H9 (cell line): ENCODE data around the gene MRPL41. TPM values are rescaled to one million over a fixed set of nuclear protein-coding genes. Genes with fewer than 3 reads are reported as not detected.

ENCODE experiments used
- DNase-seq: peaks from one replicate; pipeline ENCODE4 v3.0.0-alpha.2; 2017
- H2AFZ ChIP-seq: one replicate; pipeline ENCODE4 v1.6.1; 2013; ENCODE audit warnings: mild to moderate bottlenecking, low read length, control low read depth, moderate library complexity
- H2AK5ac ChIP-seq: 2 replicates; pipeline ENCODE4 v1.6.1; 2013; ENCODE audit warnings: low read length, control low read depth, mixed read lengths; ENCODE audit not compliant: insufficient read length
- H2BK120ac ChIP-seq: one replicate; pipeline ENCODE4 v1.6.1; 2013; ENCODE audit warnings: low read depth, mild to moderate bottlenecking, low read length, control low read depth, inconsistent platforms; ENCODE audit not compliant: poor library complexity, severe bottlenecking
- H2BK12ac ChIP-seq: 2 replicates; pipeline ENCODE4 v1.6.1; 2013; ENCODE audit warnings: low read length, control low read depth, mixed read lengths, low read depth; ENCODE audit not compliant: insufficient read length
- H2BK15ac ChIP-seq: 2 replicates; pipeline ENCODE4 v1.6.1; 2013; ENCODE audit warnings: low read depth, low read length, control low read depth
- H2BK20ac ChIP-seq: one replicate; pipeline ENCODE4 v1.6.1; 2013; ENCODE audit warnings: low read depth, mild to moderate bottlenecking, low read length, control low read depth, inconsistent platforms; ENCODE audit not compliant: poor library complexity, severe bottlenecking
- H2BK5ac ChIP-seq: 2 replicates; pipeline ENCODE4 v1.6.1; 2013; ENCODE audit warnings: low read length, control low read depth, mixed read lengths; ENCODE audit not compliant: insufficient read length
- H3K14ac ChIP-seq: 2 replicates; pipeline ENCODE4 v1.6.1; 2013; ENCODE audit warnings: low read length, control low read depth; ENCODE audit not compliant: insufficient read depth
- H3K18ac ChIP-seq: 2 replicates; pipeline ENCODE4 v1.6.1; 2013; ENCODE audit warnings: low read depth, mild to moderate bottlenecking, mixed read lengths, low read length, control low read depth; ENCODE audit not compliant: insufficient read length
- H3K23ac ChIP-seq: 2 replicates; pipeline ENCODE4 v1.6.1; 2013; ENCODE audit warnings: low read length, control low read depth, mixed read lengths, low read depth; ENCODE audit not compliant: insufficient read length
- H3K23me2 ChIP-seq: 2 replicates; pipeline ENCODE4 v1.6.1; 2013; ENCODE audit warnings: low read depth, mild to moderate bottlenecking, mixed read lengths, low read length, control low read depth; ENCODE audit not compliant: insufficient read length, poor library complexity, severe bottlenecking
- H3K27ac ChIP-seq: 2 replicates; pipeline ENCODE4 v1.5.1; 2013; ENCODE audit warnings: low read length, control low read depth, mixed read lengths, low read depth; ENCODE audit not compliant: insufficient read length
- H3K27me3 ChIP-seq: 2 replicates; pipeline ENCODE4 v1.6.1; 2013; ENCODE audit warnings: low read length, control low read depth, inconsistent platforms; ENCODE audit not compliant: insufficient read depth
- H3K4ac ChIP-seq: 2 replicates; pipeline ENCODE4 v1.6.1; 2013; ENCODE audit warnings: low read depth, mild to moderate bottlenecking, control low read depth, inconsistent platforms, low read length, moderate library complexity
- H3K4me1 ChIP-seq: 2 replicates; pipeline ENCODE4 v1.6.1; 2013; ENCODE audit warnings: low read length, control low read depth, inconsistent platforms; ENCODE audit not compliant: insufficient read depth
- H3K4me2 ChIP-seq: 2 replicates; pipeline ENCODE4 v1.6.1; 2013; ENCODE audit warnings: low read length, control low read depth, mixed read lengths; ENCODE audit not compliant: insufficient read length, insufficient read depth
- H3K56ac ChIP-seq: 2 replicates; pipeline ENCODE4 v1.6.1; 2013; ENCODE audit warnings: low read depth, mild to moderate bottlenecking, mixed read lengths, low read length, control low read depth; ENCODE audit not compliant: insufficient read length
- H3K79me1 ChIP-seq: 2 replicates; pipeline ENCODE4 v1.6.1; 2013; ENCODE audit warnings: low read depth, mild to moderate bottlenecking, moderate library complexity, low read length, control low read depth, inconsistent platforms; ENCODE audit not compliant: insufficient read depth, poor library complexity, severe bottlenecking
- H3K79me2 ChIP-seq: 2 replicates; pipeline ENCODE4 v1.6.1; 2013; ENCODE audit warnings: low read length, control low read depth, inconsistent platforms; ENCODE audit not compliant: insufficient read depth
- H3K9ac ChIP-seq: 2 replicates; pipeline ENCODE4 v1.6.1; 2013; ENCODE audit warnings: low read length, control low read depth, mixed read lengths; ENCODE audit not compliant: insufficient read length; ENCODE audit errors: extremely low read depth
- H3K9me3 ChIP-seq: one replicate; pipeline ENCODE4 v1.6.1; 2013; ENCODE audit warnings: low read depth, low read length, inconsistent platforms; ENCODE audit not compliant: control insufficient read depth
- H3T11ph ChIP-seq: one replicate; pipeline ENCODE4 v1.6.1; 2013; ENCODE audit warnings: mild to moderate bottlenecking, low read length, control low read depth, inconsistent platforms
- H4K20me1 ChIP-seq: one replicate; pipeline ENCODE4 v1.6.1; 2013; ENCODE audit not compliant: control insufficient read depth, insufficient read length, insufficient read depth
- H4K5ac ChIP-seq: 2 replicates; pipeline ENCODE4 v1.6.1; 2013; ENCODE audit warnings: low read depth, mild to moderate bottlenecking, mixed read lengths, low read length, control low read depth; ENCODE audit not compliant: insufficient read length
- H4K8ac ChIP-seq: replicated peaks from 2 replicates; pipeline ENCODE4 v1.6.1; 2013; ENCODE audit warnings: low read length, control low read depth, mixed read lengths, low read depth; ENCODE audit not compliant: insufficient read length
- H4K91ac ChIP-seq: 2 replicates; pipeline ENCODE4 v1.6.1; 2013; ENCODE audit warnings: low read depth, mild to moderate bottlenecking, moderate library complexity, mixed read lengths, low read length, control low read depth; ENCODE audit not compliant: insufficient read length
- H3K27ac Mint-ChIP-seq, 3 experiments: 2 replicates in 2 of 3; 3 replicates in 1 of 3; pipeline ENCODE4 v1.8.0; 2020 to 2021; ENCODE audit warnings: mixed read lengths in 3 of 3, mild to moderate bottlenecking in 1 of 3, moderate library complexity in 1 of 3
- H3K27me3 Mint-ChIP-seq: 2 replicates; pipeline ENCODE4 v1.8.0; 2021; ENCODE audit warnings: low read depth, mild to moderate bottlenecking, moderate library complexity, mixed read lengths
- H3K36me3 Mint-ChIP-seq, 3 experiments: 2 replicates in 2 of 3; 3 replicates in 1 of 3; pipeline ENCODE4 v1.8.0; 2020 to 2021; ENCODE audit warnings: low read depth in 3 of 3, mixed read lengths in 3 of 3; ENCODE audit not compliant: insufficient read depth in 1 of 3
- H3K4me1 Mint-ChIP-seq, 2 experiments: 2 replicates each; pipeline ENCODE4 v1.8.0; 2020; ENCODE audit warnings: mixed read lengths in 2 of 2
- H3K4me3 Mint-ChIP-seq, 2 experiments: 2 replicates in 1 of 2; 3 replicates in 1 of 2; pipeline ENCODE4 v1.8.0; 2020 to 2021; ENCODE audit warnings: mild to moderate bottlenecking in 2 of 2, mixed read lengths in 2 of 2, moderate library complexity in 1 of 2
- H3K9me3 Mint-ChIP-seq, 2 experiments: 2 replicates in 1 of 2; 3 replicates in 1 of 2; pipeline ENCODE4 v1.8.0; 2020; ENCODE audit warnings: mild to moderate bottlenecking in 2 of 2, mixed read lengths in 2 of 2, moderate library complexity in 1 of 2
- WGBS: extraction: QIAGEN DNeasy Blood & Tissue Kit; methylation state at CpG from one replicate; pipeline ENCODE4 v1.1.7; 2013; ENCODE audit warnings: missing lambda C conversion rate, low lambda C conversion rate, mixed read lengths; ENCODE audit not compliant: insufficient read length; ENCODE audit errors: extremely low coverage; 5-methylcytosine and 5-hydroxymethylcytosine counted together
- total RNA-seq: library from RNA; stranded (reverse); gene quantifications from 2 replicates; pipeline ENCODE4 v1.2.1, GENCODE V29; 2021
- TF ChIP-seq, protein P1 (sequence below): fragments of 200-600 bp; sonication (generic); conservative IDR thresholded peaks from 3 replicates; pipeline ENCODE4 v1.8.0; 2021; ENCODE audit warnings: antibody characterized with exemption, mild to moderate bottlenecking

The MRPL41 gene
- total RNA-seq, 1 experiment from 2014 or later: 52.2 TPM

DNA sequence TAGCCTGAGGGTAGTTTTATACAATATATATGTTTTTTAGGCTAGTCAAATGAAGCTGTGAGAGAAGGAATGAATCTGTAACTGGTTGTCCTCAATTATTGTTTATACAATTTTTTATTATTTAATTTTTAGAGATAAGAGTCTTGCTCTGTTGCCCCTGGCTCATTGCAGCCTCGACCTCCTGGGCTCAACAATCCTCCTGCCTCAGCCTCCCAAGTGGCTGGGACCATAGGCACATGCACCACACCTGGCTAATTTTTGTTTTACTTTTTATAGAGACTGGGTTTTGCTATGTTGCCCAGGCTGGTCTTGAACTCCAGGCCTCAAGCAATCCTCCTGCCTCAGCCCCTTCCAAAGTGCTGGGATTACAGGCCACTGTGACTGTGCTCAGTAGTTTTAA is 2.7 kb downstream of the MRPL41 start:
- Histone ChIP-seq H2BK20ac (no peak overlapping the region), H2AK5ac (no peak overlapping the region), H3K23ac (no peak overlapping the region), H4K5ac (no peak overlapping the region), H3K4me1 (no peaks in the 10 kb centered on the region), H3K27me3 (no peaks in the 10 kb centered on the region), H4K20me1 (no peaks in the 10 kb centered on the region), H3K4ac (no peak overlapping the region), H3T11ph (no peak overlapping the region), H2AFZ (no peak overlapping the region), H3K79me1 (no peaks in the 10 kb centered on the region), H3K79me2 (no peaks in the 10 kb centered on the region), H3K18ac (no peak overlapping the region), H4K91ac (no peak overlapping the region), H3K56ac (no peak overlapping the region), H3K14ac (no peak overlapping the region), H2BK15ac (no peak overlapping the region), H2BK12ac (no peak overlapping the region), H3K9ac (no peak overlapping the region), H3K23me2 (peaks cover 10% of the 10 kb centered on the region), H3K4me2 (no peak overlapping the region), H3K27ac (no peak overlapping the region), H4K8ac (no peak overlapping the region), H3K9me3 (no peaks in the 10 kb centered on the region), H2BK5ac (no peak overlapping the region), H2BK120ac (no peak overlapping the region)
- H3K27me3 Mint-ChIP-seq: no peaks in the 10 kb centered on the region; the same call in 1 of the 2 replicates
- peaks cover 25 to 45% (median 42%) of the 10 kb centered on the region in 3 experiments for H3K36me3 Mint-ChIP-seq
- TF ChIP-seq, protein P1, sequence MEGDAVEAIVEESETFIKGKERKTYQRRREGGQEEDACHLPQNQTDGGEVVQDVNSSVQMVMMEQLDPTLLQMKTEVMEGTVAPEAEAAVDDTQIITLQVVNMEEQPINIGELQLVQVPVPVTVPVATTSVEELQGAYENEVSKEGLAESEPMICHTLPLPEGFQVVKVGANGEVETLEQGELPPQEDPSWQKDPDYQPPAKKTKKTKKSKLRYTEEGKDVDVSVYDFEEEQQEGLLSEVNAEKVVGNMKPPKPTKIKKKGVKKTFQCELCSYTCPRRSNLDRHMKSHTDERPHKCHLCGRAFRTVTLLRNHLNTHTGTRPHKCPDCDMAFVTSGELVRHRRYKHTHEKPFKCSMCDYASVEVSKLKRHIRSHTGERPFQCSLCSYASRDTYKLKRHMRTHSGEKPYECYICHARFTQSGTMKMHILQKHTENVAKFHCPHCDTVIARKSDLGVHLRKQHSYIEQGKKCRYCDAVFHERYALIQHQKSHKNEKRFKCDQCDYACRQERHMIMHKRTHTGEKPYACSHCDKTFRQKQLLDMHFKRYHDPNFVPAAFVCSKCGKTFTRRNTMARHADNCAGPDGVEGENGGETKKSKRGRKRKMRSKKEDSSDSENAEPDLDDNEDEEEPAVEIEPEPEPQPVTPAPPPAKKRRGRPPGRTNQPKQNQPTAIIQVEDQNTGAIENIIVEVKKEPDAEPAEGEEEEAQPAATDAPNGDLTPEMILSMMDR: no peak
- H3K4me1 Mint-ChIP-seq: peaks cover 6 to 7% of the 10 kb centered on the region in 2 experiments; a peak in 3 of 4 replicates
- no peak overlapping the region for H3K4me3 Mint-ChIP-seq
- WGBS: no CpG with 5 or more reads among the region's 1 CpG
- no peak for DNase-seq
- H3K27ac Mint-ChIP-seq: no peak overlapping the region
- peaks cover 0 to 2% of the 10 kb centered on the region in 2 experiments; a peak in 1 of 5 replicates for H3K9me3 Mint-ChIP-seq
